Vagina (tissue), 2 donors: Measurements from ENCODE around the gene OLFML2B. TPM values are rescaled to one million over a fixed set of nuclear protein-coding genes. Genes with fewer than 3 reads are reported as not detected.

Experiments used
- DNase-seq, 2 donors: peaks; one replicate each; pipeline ENCODE4 v3.0.0-alpha.2; 2017; ENCODE audit errors: extremely low spot score in 2 of 2
- H3K27ac ChIP-seq: fragments of 200-600 bp; sonication (generic); one replicate; pipeline ENCODE4 v1.5.1; 2019
- H3K27me3 ChIP-seq: fragments of 200-600 bp; sonication (generic); one replicate; pipeline ENCODE4 v1.5.1; 2019
- H3K36me3 ChIP-seq, 2 donors: fragments of 200-600 bp; sonication (generic); one replicate each; pipeline ENCODE4 v1.5.1; 2017 to 2019
- H3K4me1 ChIP-seq: fragments of 200-600 bp; sonication (generic); one replicate; pipeline ENCODE4 v1.5.1; 2019
- H3K4me3 ChIP-seq, 2 donors: fragments of 200-600 bp; sonication (generic); 1 replicate in 1 of 2; 2 replicates in 1 of 2; pipeline ENCODE4 v1.5.1; 2016 to 2019
- H3K9me3 ChIP-seq: fragments of 200-600 bp; sonication (generic); one replicate; pipeline ENCODE4 v1.5.1; 2019
- CTCF ChIP-seq, 3 experiments: fragments of 450-650 bp in 2 of 3; fragments of 200-600 bp in 1 of 3; sonication (generic) in 1 of 3; IDR thresholded peaks; one replicate each; pipeline ENCODE4 v1.5.1; 2017 to 2019; ENCODE audit warnings: antibody characterized with exemption in 3 of 3, mild to moderate bottlenecking in 2 of 3, moderate library complexity in 2 of 3
- POLR2A ChIP-seq, 2 donors: fragments of 450-650 bp; IDR thresholded peaks; one replicate each; pipeline ENCODE4 v1.6.1; 2017; ENCODE audit warnings: antibody characterized with exemption in 2 of 2, mild to moderate bottlenecking in 2 of 2, moderate library complexity in 2 of 2
- POLR2AphosphoS5 ChIP-seq, 2 donors: sonication (generic); formaldehyde crosslinking; IDR thresholded peaks; one replicate each; pipeline ENCODE4 v1.9.0; 2017; ENCODE audit warnings: antibody characterized with exemption in 2 of 2, mild to moderate bottlenecking in 2 of 2, low read depth in 1 of 2; ENCODE audit not compliant: insufficient read depth in 1 of 2
- intact Hi-C: fragments of 100-400 bp; cut with DNase I; formaldehyde crosslinking; loops from one replicate; pipeline ENCODE4 v1.15.1; 2023
- total RNA-seq: library from RNA; depleted of rRNA; stranded (reverse); fragments of >200 nt; gene quantifications from one replicate; pipeline ENCODE4 v1.2.3, GENCODE V29; 2016

The OLFML2B gene
- total RNA-seq, 1 donor from 2014 or later, result 12.8 TPM

- Histone ChIP-seq H3K27ac (no peak overlapping the region), H3K36me3 (peaks cover 0 to 3% of the 10 kb centered on the region in 2 donors)
Measured at GRCh38 chr1:161949548-161949947, 74.1 kb downstream of the OLFML2B start.

GRCh38 chr1:161948435-161948834 lies 75.2 kb downstream of the OLFML2B start:
- Histone ChIP-seq H3K4me1 (peaks cover 35% of the 10 kb centered on the region), H3K36me3 (peaks cover 0 to 6% of the 10 kb centered on the region in 2 donors), H3K27ac (no peak overlapping the region), H3K4me3 (no peak overlapping the region), H3K27me3 (no peaks in the 10 kb centered on the region), H3K9me3 (no peaks in the 10 kb centered on the region)
- TF ChIP-seq POLR2A (IDR thresholded peaks at IDR 0.05), result no peak
- TF ChIP-seq CTCF (IDR thresholded peaks at IDR 0.05), result no peak
- no peak for TF ChIP-seq POLR2AphosphoS5 (IDR thresholded peaks at IDR 0.05; ENCODE audit: insufficient read depth in 1 of 2, low read depth in 1 of 2)
- intact Hi-C loops, result no loop called here
- no peak for DNase-seq

More at GRCh38 chr1:161949548-161949947, 74.1 kb downstream of the OLFML2B start:
- Histone ChIP-seq H3K27me3 (no peaks in the 10 kb centered on the region), H3K4me3 (no peak overlapping the region), H3K9me3 (no peaks in the 10 kb centered on the region), H3K4me1 (peaks cover 42% of the 10 kb centered on the region)
- intact Hi-C loops, result no loop called here
- TF ChIP-seq CTCF (IDR thresholded peaks at IDR 0.05) (no peak), POLR2A (IDR thresholded peaks at IDR 0.05) (no peak), POLR2AphosphoS5 (IDR thresholded peaks at IDR 0.05; ENCODE audit: insufficient read depth in 1 of 2, low read depth in 1 of 2) (no peak)
- no peak for DNase-seq

- no peak for DNase-seq
- intact Hi-C loops, result no loop called here
- no peak overlapping the region for H3K4me3 ChIP-seq
- no peaks in the 10 kb centered on the region for H3K9me3 ChIP-seq
- H3K27me3 ChIP-seq, result no peaks in the 10 kb centered on the region
- TF ChIP-seq POLR2AphosphoS5 (IDR thresholded peaks at IDR 0.05; ENCODE audit: insufficient read depth in 1 of 2, low read depth in 1 of 2), result no peak
- no peak for TF ChIP-seq POLR2A (IDR thresholded peaks at IDR 0.05)
- no peak for TF ChIP-seq CTCF (IDR thresholded peaks at IDR 0.05)
- H3K27ac ChIP-seq, result no peak overlapping the region
- H3K36me3 ChIP-seq, result peaks cover 0 to 9% of the 10 kb centered on the region in 2 donors
- H3K4me1 ChIP-seq, result peaks cover 35% of the 10 kb centered on the region
Measured at GRCh38 chr1:161946071-161946987, 77.3 kb downstream of the OLFML2B start.

GRCh38 chr1:161945306-161946060 lies 78.2 kb downstream of the OLFML2B start:
- no peaks in the 10 kb centered on the region for H3K27me3 ChIP-seq
- H3K4me1 ChIP-seq, result peaks cover 31% of the 10 kb centered on the region
- intact Hi-C loops, result no loop called here
- H3K4me3 ChIP-seq, result no peak overlapping the region
- peaks cover 0 to 9% of the 10 kb centered on the region in 2 donors for H3K36me3 ChIP-seq
- no peaks in the 10 kb centered on the region for H3K9me3 ChIP-seq
- no peak overlapping the region for H3K27ac ChIP-seq
- no peak for DNase-seq
- TF ChIP-seq CTCF (IDR thresholded peaks at IDR 0.05) (no peak), POLR2AphosphoS5 (IDR thresholded peaks at IDR 0.05; ENCODE audit: insufficient read depth in 1 of 2, low read depth in 1 of 2) (no peak), POLR2A (IDR thresholded peaks at IDR 0.05) (no peak)
